Lower lobe of right lung (tissue), 2 donors: Measurements from ENCODE around the gene PGAP3. TPM values are rescaled to one million over a fixed set of nuclear protein-coding genes. Genes with fewer than 3 reads are reported as not detected.
A peak's percentile ranks its signal among the peaks of the same experiment; 100 is the strongest.

Experiments used
- ATAC-seq, 2 donors: fragments of 200-7000 bp; cut with Tn5 transposase; one replicate each; pipeline ENCODE4 v1.9.1; 2020 to 2022; ENCODE audit warnings: mild to moderate bottlenecking in 2 of 2, moderate library complexity in 2 of 2
- DNase-seq: peaks from one replicate; pipeline ENCODE4 v3.0.0-alpha.2; 2020
- H3K27ac ChIP-seq: fragments of 200-600 bp; one replicate; pipeline ENCODE4 v1.8.0; 2022
- H3K27me3 ChIP-seq: fragments of 200-600 bp; one replicate; pipeline ENCODE4 v1.8.0; 2022; ENCODE audit warnings: low read depth
- H3K36me3 ChIP-seq: fragments of 200-600 bp; one replicate; pipeline ENCODE4 v1.8.0; 2022; ENCODE audit warnings: mild to moderate bottlenecking
- H3K4me1 ChIP-seq: fragments of 200-600 bp; one replicate; pipeline ENCODE4 v1.8.0; 2022
- H3K4me3 ChIP-seq: fragments of 200-600 bp; one replicate; pipeline ENCODE4 v1.8.0; 2022; ENCODE audit warnings: mild to moderate bottlenecking
- H3K9me3 ChIP-seq: fragments of 200-600 bp; one replicate; pipeline ENCODE4 v1.8.0; 2022
- CTCF ChIP-seq: fragments of 200-600 bp; IDR thresholded peaks from one replicate; pipeline ENCODE4 v1.8.0; 2022; ENCODE audit warnings: antibody characterized with exemption, mild to moderate bottlenecking
- intact Hi-C: fragments of 100-400 bp; cut with DNase I; formaldehyde crosslinking; loops from one replicate; pipeline ENCODE4 v1.11.0; 2022
- total RNA-seq: library from RNA; stranded (reverse); fragmentation: NEBNext Ultra II Directional; extraction: Animal tissue kit (Norgen Biotek cat#: 25700); gene quantifications from one replicate; pipeline ENCODE4 v1.2.1, GENCODE V29; 2021
- donor health status: DM: no; HTN: yes; CAD: no; lungs with severe emphysema.

Gene PGAP3
- total RNA-seq, 1 donor from 2014 or later: 20.7 TPM

- H3K27ac ChIP-seq: peak overlapping the region; percentile 18
- H3K36me3 ChIP-seq: peaks cover 8% of the 10 kb centered on the region
- ATAC-seq (peak; percentile 28), DNase-seq (no peak)
- no peak for TF ChIP-seq CTCF
- H3K4me3 ChIP-seq: no peak overlapping the region
- no peaks in the 10 kb centered on the region for H3K9me3 ChIP-seq
- no peaks in the 10 kb centered on the region for H3K27me3 ChIP-seq
- peaks cover 46% of the 10 kb centered on the region for H3K4me1 ChIP-seq
- intact Hi-C loops: no loop called here
Measured at GRCh38 chr17:39677542-39678339, 10.1 kb downstream of the PGAP3 start.

GRCh38 chr17:39677072-39677471 lies 10.8 kb downstream of the PGAP3 start:
- no peaks in the 10 kb centered on the region for H3K9me3 ChIP-seq
- H3K4me1 ChIP-seq: peaks cover 46% of the 10 kb centered on the region
- no peak for TF ChIP-seq CTCF
- H3K27me3 ChIP-seq: no peaks in the 10 kb centered on the region
- H3K36me3 ChIP-seq: peaks cover 8% of the 10 kb centered on the region
- H3K4me3 ChIP-seq: no peak overlapping the region
- DNase-seq (no peak), ATAC-seq (no peak)
- intact Hi-C loops: no loop called here
- peak overlapping the region; percentile 56 for H3K27ac ChIP-seq

GRCh38 chr17:39676198-39676819 lies 11.5 kb downstream of the PGAP3 start:
- peaks cover 8% of the 10 kb centered on the region for H3K36me3 ChIP-seq
- intact Hi-C loops: no loop called here
- DNase-seq: peak; percentile 89
- peaks cover 46% of the 10 kb centered on the region for H3K4me1 ChIP-seq
- H3K9me3 ChIP-seq: no peaks in the 10 kb centered on the region
- H3K4me3 ChIP-seq: no peak overlapping the region
- peak; percentile 75 to 77 for ATAC-seq
- TF ChIP-seq CTCF: no peak
- H3K27me3 ChIP-seq: no peaks in the 10 kb centered on the region
- peak overlapping the region; percentile 60 for H3K27ac ChIP-seq

GRCh38 chr17:39675390-39676082 lies 12.3 kb downstream of the PGAP3 start:
- H3K27me3 ChIP-seq: peaks cover under 1% of the 10 kb centered on the region
- no peak for DNase-seq
- TF ChIP-seq CTCF: no peak
- ATAC-seq: no peak
- H3K36me3 ChIP-seq: peaks cover 3% of the 10 kb centered on the region
- intact Hi-C loops: no loop called here
- H3K27ac ChIP-seq: peak overlapping the region; percentile 60
- H3K9me3 ChIP-seq: no peaks in the 10 kb centered on the region
- H3K4me1 ChIP-seq: peaks cover 46% of the 10 kb centered on the region
- no peak overlapping the region for H3K4me3 ChIP-seq

GRCh38 chr17:39674702-39675389 lies 13.0 kb downstream of the PGAP3 start:
- Histone ChIP-seq H3K27me3 (peaks cover 8% of the 10 kb centered on the region), H3K4me1 (peaks cover 39% of the 10 kb centered on the region), H3K27ac (peak overlapping the region; percentile 60), H3K9me3 (no peaks in the 10 kb centered on the region), H3K4me3 (no peak overlapping the region), H3K36me3 (peaks cover 3% of the 10 kb centered on the region)
- intact Hi-C loops: no loop called here
- TF ChIP-seq CTCF: no peak
- no peak for DNase-seq
- peak; percentile 32 to 44 for ATAC-seq
